Measurements from ENCODE around the gene NOTCH1.

NOTCH1 gene

GRCh38 chr9:136496181-136496580, 49.7 kb downstream of the NOTCH1 start:
- no peak overlapping the region for H3K9ac ChIP-seq (ENCODE audit: low read length)
- TF ChIP-seq EZH2phosphoT487 (conservative IDR thresholded peaks at IDR 0.05; ENCODE audit: low read length) = no peak
- no peak for TF ChIP-seq CTCF (IDR thresholded peaks at IDR 0.05; ENCODE audit: insufficient read depth, low read length, poor library complexity, severe bottlenecking)

GRCh38 chr9:136495238-136495800, 50.5 kb downstream of the NOTCH1 start:
- no peaks in the 10 kb centered on the region for H3K79me2 ChIP-seq (ENCODE audit: insufficient read depth, low read length)
- TF ChIP-seq CTCF (IDR thresholded peaks at IDR 0.05; ENCODE audit: insufficient read depth, low read length, poor library complexity, severe bottlenecking) (no peak), EZH2phosphoT487 (conservative IDR thresholded peaks at IDR 0.05; ENCODE audit: low read length) (no peak)
- H3F3A ChIP-seq (ENCODE audit: insufficient read depth) = no peaks in the 10 kb centered on the region
- H2AFZ ChIP-seq (ENCODE audit: low read depth, low read length, severe bottlenecking) = no peak overlapping the region
- H3K9me3 ChIP-seq (ENCODE audit: insufficient read depth, low read length) = no peaks in the 10 kb centered on the region
- H3K36me3 ChIP-seq (ENCODE audit: low read length) = no peaks in the 10 kb centered on the region
- no peak overlapping the region for H3K4me3 ChIP-seq (ENCODE audit: insufficient read depth, low read length, poor library complexity, severe bottlenecking)
- H3K9ac ChIP-seq (ENCODE audit: low read length) = no peak overlapping the region
- H4K20me1 ChIP-seq (ENCODE audit: low read depth, low read length) = no peaks in the 10 kb centered on the region
- no peak overlapping the region for H3K4me2 ChIP-seq (ENCODE audit: low read depth, low read length, poor library complexity, severe bottlenecking)
- no peaks in the 10 kb centered on the region for H3K27me3 ChIP-seq (ENCODE audit: low read length)
- H3K9me2 ChIP-seq (replicated peaks; ENCODE audit: insufficient read depth, low read length) = no peaks in the 10 kb centered on the region
- no peak overlapping the region for H3K27ac ChIP-seq (ENCODE audit: low read depth, low read length)

More at GRCh38 chr9:136496181-136496580, 49.7 kb downstream of the NOTCH1 start:
- Histone ChIP-seq H3F3A (ENCODE audit: insufficient read depth) (no peaks in the 10 kb centered on the region), H4K20me1 (ENCODE audit: low read depth, low read length) (no peaks in the 10 kb centered on the region), H3K79me2 (ENCODE audit: insufficient read depth, low read length) (no peaks in the 10 kb centered on the region), H2AFZ (ENCODE audit: low read depth, low read length, severe bottlenecking) (no peak overlapping the region), H3K27ac (ENCODE audit: low read depth, low read length) (no peak overlapping the region), H3K9me2 (replicated peaks; ENCODE audit: insufficient read depth, low read length) (no peaks in the 10 kb centered on the region), H3K4me2 (ENCODE audit: low read depth, low read length, poor library complexity, severe bottlenecking) (no peak overlapping the region), H3K27me3 (ENCODE audit: low read length) (no peaks in the 10 kb centered on the region), H3K36me3 (ENCODE audit: low read length) (no peaks in the 10 kb centered on the region), H3K4me3 (ENCODE audit: insufficient read depth, low read length, poor library complexity, severe bottlenecking) (no peak overlapping the region), H3K9me3 (ENCODE audit: insufficient read depth, low read length) (no peaks in the 10 kb centered on the region)

- no peaks in the 10 kb centered on the region for H3K9me3 ChIP-seq (ENCODE audit: insufficient read depth, low read length)
- no peaks in the 10 kb centered on the region for H3F3A ChIP-seq (ENCODE audit: insufficient read depth)
- no peak overlapping the region for H3K9ac ChIP-seq (ENCODE audit: low read length)
- no peaks in the 10 kb centered on the region for H3K9me2 ChIP-seq (replicated peaks; ENCODE audit: insufficient read depth, low read length)
- H3K79me2 ChIP-seq (ENCODE audit: insufficient read depth, low read length) = no peaks in the 10 kb centered on the region
- H3K36me3 ChIP-seq (ENCODE audit: low read length) = no peaks in the 10 kb centered on the region
- no peaks in the 10 kb centered on the region for H3K27me3 ChIP-seq (ENCODE audit: low read length)
- H3K4me3 ChIP-seq (ENCODE audit: insufficient read depth, low read length, poor library complexity, severe bottlenecking) = no peak overlapping the region
- H3K27ac ChIP-seq (ENCODE audit: low read depth, low read length) = no peak overlapping the region
- no peaks in the 10 kb centered on the region for H4K20me1 ChIP-seq (ENCODE audit: low read depth, low read length)
- H2AFZ ChIP-seq (ENCODE audit: low read depth, low read length, severe bottlenecking) = no peak overlapping the region
- H3K4me2 ChIP-seq (ENCODE audit: low read depth, low read length, poor library complexity, severe bottlenecking) = no peak overlapping the region
- TF ChIP-seq EZH2phosphoT487 (conservative IDR thresholded peaks at IDR 0.05; ENCODE audit: low read length) (no peak), CTCF (IDR thresholded peaks at IDR 0.05; ENCODE audit: insufficient read depth, low read length, poor library complexity, severe bottlenecking) (no peak)
These were observed 51.2 kb downstream of the NOTCH1 start for GRCh38 chr9:136494531-136495215.
